ENCODE data around the gene LPAR2. TPM values are rescaled to one million over a fixed set of nuclear protein-coding genes. Genes with fewer than 3 reads are reported as not detected.
"Not testable (repeated sequence)": the region's sequence is repeated elsewhere in the genome, so short reads cannot be mapped to it uniquely, and the experiment has no call there.

LPAR2 gene
- total and polyA plus RNA-seq, 12 donors: 0.25 to 1.9 (median 0.94) TPM; not detected in 1

DNA sequence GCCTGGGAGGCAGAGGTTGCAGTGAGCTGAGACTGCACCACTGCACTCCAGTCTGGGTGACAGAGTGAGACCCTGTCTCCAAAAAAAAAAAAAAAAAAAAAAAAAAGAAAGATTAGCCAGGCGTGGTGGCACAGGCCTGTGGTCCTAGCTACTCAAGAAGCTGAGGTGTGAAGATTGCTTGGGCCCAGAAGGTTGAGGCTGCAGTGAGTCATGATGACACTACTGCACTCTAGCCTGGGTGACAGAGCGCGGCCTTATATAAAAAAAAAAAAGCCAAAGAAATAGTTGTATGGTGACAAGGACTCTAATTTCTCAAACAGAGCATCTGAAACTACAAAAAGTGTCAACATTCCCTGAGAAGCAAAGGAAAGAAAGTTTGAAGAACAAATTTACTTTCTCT, 12.9 kb downstream of the LPAR2 start:
- no peaks in the 10 kb centered on the region for H3K36me3 ChIP-seq
- ATAC-seq: no peak
- no peak overlapping the region for H3K27ac ChIP-seq
- TF ChIP-seq, protein P1, sequence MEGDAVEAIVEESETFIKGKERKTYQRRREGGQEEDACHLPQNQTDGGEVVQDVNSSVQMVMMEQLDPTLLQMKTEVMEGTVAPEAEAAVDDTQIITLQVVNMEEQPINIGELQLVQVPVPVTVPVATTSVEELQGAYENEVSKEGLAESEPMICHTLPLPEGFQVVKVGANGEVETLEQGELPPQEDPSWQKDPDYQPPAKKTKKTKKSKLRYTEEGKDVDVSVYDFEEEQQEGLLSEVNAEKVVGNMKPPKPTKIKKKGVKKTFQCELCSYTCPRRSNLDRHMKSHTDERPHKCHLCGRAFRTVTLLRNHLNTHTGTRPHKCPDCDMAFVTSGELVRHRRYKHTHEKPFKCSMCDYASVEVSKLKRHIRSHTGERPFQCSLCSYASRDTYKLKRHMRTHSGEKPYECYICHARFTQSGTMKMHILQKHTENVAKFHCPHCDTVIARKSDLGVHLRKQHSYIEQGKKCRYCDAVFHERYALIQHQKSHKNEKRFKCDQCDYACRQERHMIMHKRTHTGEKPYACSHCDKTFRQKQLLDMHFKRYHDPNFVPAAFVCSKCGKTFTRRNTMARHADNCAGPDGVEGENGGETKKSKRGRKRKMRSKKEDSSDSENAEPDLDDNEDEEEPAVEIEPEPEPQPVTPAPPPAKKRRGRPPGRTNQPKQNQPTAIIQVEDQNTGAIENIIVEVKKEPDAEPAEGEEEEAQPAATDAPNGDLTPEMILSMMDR (IDR thresholded peaks at IDR 0.05): no peak
- no peaks in the 10 kb centered on the region for H3K9me3 ChIP-seq
- 91 to 96% methylated on average over 3 of the region's 3 CpGs for WGBS, 2 donors
- no peak for DNase-seq
- peaks cover 4 to 52% (median 40%) of the 10 kb centered on the region in 7 donors for H3K27me3 ChIP-seq
- intact Hi-C loops (cut with DNase I): no loop called here
- no peak overlapping the region for H3K4me3 ChIP-seq
- peaks cover 0 to 11% (median 0%) of the 10 kb centered on the region in 9 donors for H3K4me1 ChIP-seq

DNA sequence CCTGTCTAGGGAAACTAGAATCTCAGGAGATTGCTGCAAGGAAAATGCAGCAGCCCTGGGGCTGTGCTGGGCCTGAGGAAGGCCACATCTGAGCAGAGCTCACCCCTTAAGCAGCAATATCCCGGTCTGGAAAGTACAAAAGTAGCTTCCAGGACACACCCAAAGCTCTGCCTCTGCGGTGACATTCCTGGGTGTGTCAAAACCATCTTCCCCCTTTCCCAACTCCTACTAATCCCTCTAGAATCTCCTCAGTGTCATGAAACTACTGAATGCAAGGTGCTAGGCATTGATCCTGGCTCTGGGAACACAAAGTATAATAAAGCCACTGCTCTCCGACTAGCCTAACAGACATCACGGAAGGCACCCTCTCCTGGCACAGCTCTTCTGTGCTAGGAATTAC, 14.5 kb downstream of the LPAR2 start:
- TF ChIP-seq, protein P1 (IDR thresholded peaks at IDR 0.05): no peak
- no peak for ATAC-seq
- no peaks in the 10 kb centered on the region for H3K36me3 ChIP-seq
- no peak overlapping the region for H3K27ac ChIP-seq
- no peak for DNase-seq
- 78 to 84% methylated on average over 4 of the region's 4 CpGs for WGBS, 2 donors
- no peak overlapping the region for H3K4me3 ChIP-seq
- H3K27me3 ChIP-seq: peaks cover 4 to 53% (median 37%) of the 10 kb centered on the region in 7 donors
- intact Hi-C loops (cut with DNase I): no loop called here
- no peaks in the 10 kb centered on the region for H3K9me3 ChIP-seq
- peaks cover 0 to 4% (median 0%) of the 10 kb centered on the region in 9 donors for H3K4me1 ChIP-seq

DNA sequence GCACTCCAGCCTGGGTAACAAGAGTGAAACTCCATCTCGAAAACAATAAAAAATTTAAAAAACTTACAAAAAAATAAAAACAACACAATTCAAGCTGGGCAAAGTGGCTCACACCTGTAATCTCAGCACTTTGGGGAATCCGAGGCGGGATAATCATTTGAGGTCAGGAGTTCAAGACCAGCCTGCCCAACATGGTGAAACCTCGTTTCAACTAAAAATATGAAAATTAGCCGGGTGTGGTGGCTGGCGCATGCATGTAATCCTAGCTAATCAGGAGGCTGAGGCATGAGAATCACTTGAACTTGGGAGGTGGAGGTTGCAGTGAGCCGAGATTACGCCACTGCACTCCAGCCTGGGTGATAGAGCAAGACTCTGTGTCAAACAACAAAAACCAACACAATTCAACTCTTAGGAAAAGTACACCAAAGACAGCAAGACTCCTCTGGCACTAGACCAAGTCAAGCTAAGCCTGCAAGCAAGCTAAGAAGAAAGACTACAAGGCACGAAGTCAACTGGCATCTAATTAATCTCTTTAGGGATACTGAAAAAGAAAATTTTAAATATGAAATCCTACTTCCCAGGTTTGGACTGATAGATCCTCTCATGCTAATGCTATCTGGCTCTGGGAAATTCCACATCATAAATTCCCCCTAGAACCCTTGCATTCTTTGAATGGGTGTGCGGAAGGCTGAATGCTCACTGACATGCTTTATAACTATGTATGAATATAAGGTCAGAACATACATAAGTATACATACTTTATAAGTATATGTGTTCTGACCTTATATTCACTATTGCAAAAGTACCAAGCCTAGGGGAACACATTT, 17.4 kb downstream of the LPAR2 start:
- intact Hi-C loops (cut with DNase I): no loop called here
- WGBS, 2 donors: 87 to 89% methylated on average over 10 of the region's 10 CpGs
- ATAC-seq: no peak
- Histone ChIP-seq H3K27ac (no peak overlapping the region), H3K27me3 (peaks cover 0 to 31% (median 8%) of the 10 kb centered on the region in 7 donors), H3K4me3 (no peak overlapping the region), H3K36me3 (no peaks in the 10 kb centered on the region), H3K4me1 (peaks cover 0 to 6% (median 0%) of the 10 kb centered on the region in 9 donors), H3K9me3 (no peaks in the 10 kb centered on the region)
- TF ChIP-seq, protein P1 (IDR thresholded peaks at IDR 0.05): no peak
- no peak for DNase-seq

DNA sequence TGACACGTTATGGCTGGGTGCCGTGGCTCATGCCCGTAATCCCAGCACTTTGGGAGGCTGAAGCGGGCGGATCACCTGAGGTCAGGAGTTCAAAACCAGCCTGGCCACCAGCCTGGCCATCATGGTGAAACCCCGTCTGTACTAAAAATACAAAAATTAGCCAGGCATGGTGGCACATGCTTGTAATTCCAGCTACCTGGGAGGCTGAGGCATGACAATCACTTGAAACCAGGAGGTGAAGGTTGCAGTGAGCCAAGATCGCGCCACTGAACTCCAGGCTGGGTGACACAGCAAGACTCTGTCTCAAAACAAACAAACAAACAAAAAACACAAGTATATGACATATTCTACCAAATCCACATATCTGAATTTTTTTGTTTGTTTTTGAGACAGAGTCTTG, 21.3 kb downstream of the LPAR2 start:
- H3K27me3 ChIP-seq: peaks cover 0 to 12% (median 4%) of the 10 kb centered on the region in 7 donors
- peak overlapping the region in 1 of 10 donors; percentile 31 for H3K27ac ChIP-seq
- H3K36me3 ChIP-seq; H3K9me3 ChIP-seq; DNase-seq; H3K4me1 ChIP-seq; H3K4me3 ChIP-seq; ATAC-seq; intact Hi-C loops (cut with DNase I): not testable (repeated sequence)
- 92 to 97% methylated on average over 8 of the region's 8 CpGs for WGBS, 2 donors

DNA sequence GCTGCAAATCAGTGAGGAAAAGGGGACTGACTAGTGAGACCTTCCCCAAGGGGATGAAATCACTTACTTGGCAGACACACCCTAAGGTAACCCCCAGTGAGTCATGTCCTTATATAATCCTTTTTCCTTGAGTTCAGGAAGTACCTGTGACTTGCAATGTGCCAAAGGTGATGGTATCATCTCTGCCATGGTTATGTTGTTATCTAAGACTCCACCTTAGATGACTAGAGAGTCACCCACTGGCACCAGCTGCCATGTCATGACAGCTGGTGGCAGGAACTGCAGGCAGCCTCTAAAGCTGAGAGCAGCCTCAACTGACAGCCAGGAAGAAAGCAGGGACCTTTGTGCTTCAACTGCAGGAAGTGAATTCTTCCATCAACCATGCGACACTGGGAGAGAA, 22.0 kb downstream of the LPAR2 start:
- Histone ChIP-seq H3K36me3 (no peaks in the 10 kb centered on the region), H3K27me3 (peaks cover 0 to 12% (median 4%) of the 10 kb centered on the region in 7 donors), H3K4me3 (no peak overlapping the region), H3K9me3 (no peaks in the 10 kb centered on the region), H3K4me1 (peaks cover 0 to 6% (median 0%) of the 10 kb centered on the region in 9 donors), H3K27ac (peak overlapping the region in 1 of 10 donors; percentile 31)
- 58 to 63% methylated on average over 1 of the region's 1 CpG for WGBS, 2 donors
- DNase-seq (no peak), ATAC-seq (no peak)
- intact Hi-C loops (cut with DNase I): no loop called here
- TF ChIP-seq, protein P1 (IDR thresholded peaks at IDR 0.05): no peak
